ENCODE results near the gene PSEN2.

DNA sequence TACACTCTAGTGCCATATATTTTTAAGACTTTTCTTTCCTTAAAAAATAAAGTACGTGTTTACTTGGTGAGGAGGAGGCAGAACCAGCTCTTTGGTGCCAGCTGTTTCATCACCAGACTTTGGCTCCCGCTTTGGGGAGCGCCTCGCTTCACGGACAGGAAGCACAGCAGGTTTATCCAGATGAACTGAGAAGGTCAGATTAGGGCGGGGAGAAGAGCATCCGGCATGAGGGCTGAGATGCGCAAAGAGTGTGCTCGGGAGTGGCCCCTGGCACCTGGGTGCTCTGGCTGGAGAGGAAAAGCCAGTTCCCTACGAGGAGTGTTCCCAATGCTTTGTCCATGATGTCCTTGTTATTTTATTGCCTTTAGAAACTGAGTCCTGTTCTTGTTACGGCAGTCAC lies 25.2 kb downstream of the PSEN2 start:
- TF ChIP-seq ZC3H4 (CRISPR knock-in tag; IDR thresholded peaks at IDR 0.05; ENCODE audit: borderline replicate concordance) (no peak), MXI1 (IDR thresholded peaks at IDR 0.05; ENCODE audit: low read depth, low read length) (no peak), NFIX (CRISPR knock-in tag; IDR thresholded peaks at IDR 0.05; ENCODE audit: low read depth) (no peak), ZC3H11A (IDR thresholded peaks at IDR 0.05; ENCODE audit: low read depth, low read length) (no peak), CBX3 (IDR thresholded peaks at IDR 0.05; ENCODE audit: borderline replicate concordance in 1 of 2, low read length in 2 of 2) (no peak)
- TF ChIP-seq, protein P1, sequence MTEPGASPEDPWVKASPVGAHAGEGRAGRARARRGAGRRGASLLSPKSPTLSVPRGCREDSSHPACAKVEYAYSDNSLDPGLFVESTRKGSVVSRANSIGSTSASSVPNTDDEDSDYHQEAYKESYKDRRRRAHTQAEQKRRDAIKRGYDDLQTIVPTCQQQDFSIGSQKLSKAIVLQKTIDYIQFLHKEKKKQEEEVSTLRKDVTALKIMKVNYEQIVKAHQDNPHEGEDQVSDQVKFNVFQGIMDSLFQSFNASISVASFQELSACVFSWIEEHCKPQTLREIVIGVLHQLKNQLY (CRISPR knock-in tag; conservative IDR thresholded peaks at IDR 0.05), result no peak
- TF ChIP-seq, protein P2, sequence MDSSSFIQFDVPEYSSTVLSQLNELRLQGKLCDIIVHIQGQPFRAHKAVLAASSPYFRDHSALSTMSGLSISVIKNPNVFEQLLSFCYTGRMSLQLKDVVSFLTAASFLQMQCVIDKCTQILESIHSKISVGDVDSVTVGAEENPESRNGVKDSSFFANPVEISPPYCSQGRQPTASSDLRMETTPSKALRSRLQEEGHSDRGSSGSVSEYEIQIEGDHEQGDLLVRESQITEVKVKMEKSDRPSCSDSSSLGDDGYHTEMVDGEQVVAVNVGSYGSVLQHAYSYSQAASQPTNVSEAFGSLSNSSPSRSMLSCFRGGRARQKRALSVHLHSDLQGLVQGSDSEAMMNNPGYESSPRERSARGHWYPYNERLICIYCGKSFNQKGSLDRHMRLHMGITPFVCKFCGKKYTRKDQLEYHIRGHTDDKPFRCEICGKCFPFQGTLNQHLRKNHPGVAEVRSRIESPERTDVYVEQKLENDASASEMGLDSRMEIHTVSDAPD (CRISPR knock-in tag; IDR thresholded peaks at IDR 0.05), result no peak
- TF ChIP-seq, protein P3, sequence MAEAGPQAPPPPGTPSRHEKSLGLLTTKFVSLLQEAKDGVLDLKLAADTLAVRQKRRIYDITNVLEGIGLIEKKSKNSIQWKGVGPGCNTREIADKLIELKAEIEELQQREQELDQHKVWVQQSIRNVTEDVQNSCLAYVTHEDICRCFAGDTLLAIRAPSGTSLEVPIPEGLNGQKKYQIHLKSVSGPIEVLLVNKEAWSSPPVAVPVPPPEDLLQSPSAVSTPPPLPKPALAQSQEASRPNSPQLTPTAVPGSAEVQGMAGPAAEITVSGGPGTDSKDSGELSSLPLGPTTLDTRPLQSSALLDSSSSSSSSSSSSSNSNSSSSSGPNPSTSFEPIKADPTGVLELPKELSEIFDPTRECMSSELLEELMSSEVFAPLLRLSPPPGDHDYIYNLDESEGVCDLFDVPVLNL (CRISPR knock-in tag; IDR thresholded peaks at IDR 0.05; ENCODE audit: low read depth), result no peak
